HG02840 (cell line): ENCODE data around the gene AARS1.
"Not testable (repeated sequence)": the region's sequence is repeated elsewhere in the genome, so short reads cannot be mapped to it uniquely, and the experiment has no call there.

Experiments used
- ATAC-seq: cut with Tn5 transposase; IDR thresholded peaks from one replicate; pipeline ENCODE4 v1.9.1; 2021; ENCODE audit warnings: mild to moderate bottlenecking, moderate library complexity, moderate number of reproducible peaks; ENCODE audit not compliant: unreplicated experiment, low FRiP score

Gene AARS1

GRCh38 chr16:70226024-70226423, 63.3 kb downstream of the AARS1 start:
- ATAC-seq, result not testable (repeated sequence)

GRCh38 chr16:70225430-70225829, 63.9 kb downstream of the AARS1 start:
- not testable (repeated sequence) for ATAC-seq

DNA sequence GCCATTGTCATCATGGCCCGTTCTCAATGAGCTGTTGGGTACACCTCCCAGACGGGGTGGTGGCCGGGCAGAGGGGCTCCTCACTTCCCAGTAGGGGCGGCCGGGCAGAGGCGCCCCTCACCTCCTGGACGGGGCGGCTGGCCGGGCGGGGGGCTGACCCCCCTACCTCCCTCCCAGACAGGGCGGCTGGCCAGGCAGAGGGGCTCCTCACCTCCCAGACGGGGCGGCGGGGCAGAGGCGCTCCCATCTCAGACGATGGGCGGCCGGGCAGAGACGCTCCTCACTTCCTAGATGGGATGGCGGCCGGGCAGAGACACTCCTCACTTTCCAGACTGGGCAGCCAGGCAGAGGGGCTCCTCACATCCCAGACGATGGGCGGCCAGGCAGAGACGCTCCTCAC, 64.7 kb downstream of the AARS1 start:
- not testable (repeated sequence) for ATAC-seq

GRCh38 chr16:70223971-70224513, 65.3 kb downstream of the AARS1 start:
- ATAC-seq, result not testable (repeated sequence)

DNA sequence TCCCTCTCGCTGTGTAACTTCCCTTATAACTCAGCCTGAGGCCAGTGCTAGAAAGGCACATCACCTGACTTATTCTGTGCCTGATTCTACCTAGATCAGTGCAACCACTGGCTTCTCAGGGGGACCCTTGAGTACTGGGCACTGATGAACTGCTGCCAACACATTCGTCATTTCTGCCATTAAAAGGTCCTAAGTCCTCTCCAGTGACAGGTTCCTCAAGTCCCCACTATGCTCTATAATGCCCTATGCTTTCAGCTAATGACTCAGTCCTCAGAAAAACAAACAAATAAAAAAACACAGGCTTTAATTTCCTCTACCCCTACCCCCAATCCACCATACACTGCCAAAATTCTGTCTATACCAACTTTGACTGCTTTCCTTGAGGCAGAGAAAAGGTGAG, 66.1 kb downstream of the AARS1 start:
- not testable (repeated sequence) for ATAC-seq

- ATAC-seq, result not testable (repeated sequence)
These were observed 66.7 kb downstream of the AARS1 start for GRCh38 chr16:70222574-70222973.

- not testable (repeated sequence) for ATAC-seq
These were observed 70.7 kb downstream of the AARS1 start for GRCh38 chr16:70218586-70218985.

DNA sequence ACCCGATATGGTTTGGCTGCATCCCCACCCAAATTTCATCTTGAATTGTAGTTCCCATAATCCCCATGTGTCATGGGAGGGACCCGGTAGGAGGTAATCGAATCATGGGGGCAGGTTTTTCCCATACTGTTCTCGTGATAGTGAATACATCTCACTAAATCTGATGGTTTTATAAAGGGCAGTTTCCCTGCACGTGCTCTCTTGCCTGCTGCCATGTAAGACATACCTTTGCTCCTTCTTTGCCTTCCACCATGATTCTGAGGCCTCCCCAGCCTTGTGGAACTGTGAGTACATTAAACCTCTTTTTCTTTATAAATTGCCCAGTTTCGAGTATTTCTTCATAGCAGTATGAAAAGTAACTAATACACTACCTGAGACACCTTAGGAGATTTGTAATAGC, 82.9 kb downstream of the AARS1 start:
- ATAC-seq, result not testable (repeated sequence)

DNA sequence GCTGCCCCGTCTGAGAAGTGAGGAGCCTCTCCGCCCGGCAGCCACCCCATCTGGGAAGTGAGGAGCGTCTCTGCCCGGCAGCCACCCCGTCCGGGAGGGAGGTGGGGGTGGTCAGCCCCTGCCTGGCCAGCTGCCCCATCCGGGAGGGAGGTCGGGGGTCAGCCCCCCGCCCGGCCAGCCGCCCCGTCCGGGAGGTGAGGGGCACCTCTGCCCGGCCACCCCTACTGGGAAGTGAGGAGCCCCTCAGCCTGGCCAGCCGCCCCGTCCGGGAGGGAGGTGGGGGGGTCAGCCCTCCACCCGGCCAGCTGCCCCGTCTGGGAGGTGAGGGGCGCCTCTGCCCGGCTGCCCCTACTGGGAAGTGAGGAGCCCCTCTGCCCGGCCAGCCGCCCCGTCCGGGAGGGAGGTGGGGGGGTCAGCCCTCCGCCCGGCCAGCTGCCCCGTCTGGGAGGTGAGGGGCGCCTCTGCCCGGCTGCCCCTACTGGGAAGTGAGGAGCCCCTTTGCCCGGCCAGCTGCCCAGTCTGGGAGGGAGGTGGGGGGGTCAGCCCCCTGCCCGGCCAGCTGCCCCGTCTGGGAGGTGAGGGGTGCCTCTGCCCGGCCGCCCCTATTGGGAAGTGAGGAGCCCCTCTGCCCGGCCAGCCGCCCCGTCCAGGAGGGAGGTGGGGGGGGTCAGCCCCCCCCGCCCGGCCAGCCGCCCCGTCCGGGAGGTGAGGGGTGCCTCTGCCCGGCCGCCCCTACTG, 84.5 kb downstream of the AARS1 start:
- ATAC-seq, result not testable (repeated sequence)

GRCh38 chr16:70204010-70204409, 85.3 kb downstream of the AARS1 start:
- not testable (repeated sequence) for ATAC-seq

DNA sequence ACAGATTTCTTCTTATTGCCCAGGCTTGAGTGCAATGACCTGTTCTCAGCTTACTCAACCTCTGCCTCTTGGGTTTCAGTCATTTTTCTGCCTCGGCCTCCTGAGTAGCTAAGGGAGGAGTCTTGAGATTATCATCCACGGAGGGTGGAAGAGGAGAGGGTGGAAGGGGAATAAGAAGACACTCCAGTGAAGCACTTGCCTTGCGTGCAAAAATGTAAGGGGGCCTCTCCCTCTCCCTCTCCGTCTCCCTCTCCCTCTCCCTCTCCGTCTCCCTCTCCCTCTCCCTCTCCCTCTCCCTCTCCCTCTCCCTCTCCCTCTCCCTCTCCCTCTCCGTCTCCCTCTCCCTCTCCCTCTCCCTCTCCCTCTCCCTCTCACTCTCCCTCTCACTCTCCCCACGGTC, 85.8 kb downstream of the AARS1 start:
- ATAC-seq, result not testable (repeated sequence)
